Esophagus squamous epithelium (tissue), 4 donors: ENCODE measurements around the gene ATRAID.

Experiments
- POLR2A ChIP-seq, 4 donors: fragments of 450-650 bp; IDR thresholded peaks; one replicate each; pipeline ENCODE4 v1.6.1; 2017; ENCODE audit warnings: antibody characterized with exemption in 4 of 4, mild to moderate bottlenecking in 4 of 4, moderate library complexity in 3 of 4
- TF ChIP-seq, protein P1 (sequence below), 6 experiments: fragments of 450-650 bp in 4 of 6; fragments of 200-600 bp in 2 of 6; sonication (generic) in 2 of 6; IDR thresholded peaks; one replicate each; pipeline ENCODE4 v1.5.1; 2016 to 2019; ENCODE audit warnings: antibody characterized with exemption in 6 of 6, mild to moderate bottlenecking in 4 of 6, moderate library complexity in 4 of 6

DNA sequence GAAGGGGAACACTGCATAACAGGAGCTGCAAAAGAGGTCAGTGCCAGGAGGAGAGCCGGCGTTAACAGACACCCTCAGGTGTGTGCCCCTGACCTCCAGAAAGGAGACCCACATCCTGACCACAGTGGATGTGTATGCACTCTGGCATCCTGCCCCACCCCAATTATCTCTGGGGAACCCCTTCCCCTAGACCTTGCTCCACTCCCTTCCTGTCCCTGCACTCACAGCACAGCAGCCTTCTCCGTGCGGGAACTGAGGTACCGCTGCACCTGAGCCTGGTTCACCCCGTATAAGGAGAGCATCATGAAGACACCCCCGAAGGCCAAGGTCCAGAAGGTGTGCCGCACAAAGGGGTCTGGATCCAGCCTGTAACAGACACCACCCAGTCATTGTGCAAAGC, 7.3 kb upstream of the ATRAID start:
- TF ChIP-seq, protein P1, sequence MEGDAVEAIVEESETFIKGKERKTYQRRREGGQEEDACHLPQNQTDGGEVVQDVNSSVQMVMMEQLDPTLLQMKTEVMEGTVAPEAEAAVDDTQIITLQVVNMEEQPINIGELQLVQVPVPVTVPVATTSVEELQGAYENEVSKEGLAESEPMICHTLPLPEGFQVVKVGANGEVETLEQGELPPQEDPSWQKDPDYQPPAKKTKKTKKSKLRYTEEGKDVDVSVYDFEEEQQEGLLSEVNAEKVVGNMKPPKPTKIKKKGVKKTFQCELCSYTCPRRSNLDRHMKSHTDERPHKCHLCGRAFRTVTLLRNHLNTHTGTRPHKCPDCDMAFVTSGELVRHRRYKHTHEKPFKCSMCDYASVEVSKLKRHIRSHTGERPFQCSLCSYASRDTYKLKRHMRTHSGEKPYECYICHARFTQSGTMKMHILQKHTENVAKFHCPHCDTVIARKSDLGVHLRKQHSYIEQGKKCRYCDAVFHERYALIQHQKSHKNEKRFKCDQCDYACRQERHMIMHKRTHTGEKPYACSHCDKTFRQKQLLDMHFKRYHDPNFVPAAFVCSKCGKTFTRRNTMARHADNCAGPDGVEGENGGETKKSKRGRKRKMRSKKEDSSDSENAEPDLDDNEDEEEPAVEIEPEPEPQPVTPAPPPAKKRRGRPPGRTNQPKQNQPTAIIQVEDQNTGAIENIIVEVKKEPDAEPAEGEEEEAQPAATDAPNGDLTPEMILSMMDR (IDR thresholded peaks at IDR 0.05), result no peak
- TF ChIP-seq POLR2A (IDR thresholded peaks at IDR 0.05), result no peak
